HG03565 (cell line): ENCODE results near the gene MAP3K5.

Experiments used
- ATAC-seq: cut with Tn5 transposase; IDR thresholded peaks from one replicate; pipeline ENCODE4 v1.9.1; 2021; ENCODE audit warnings: mild to moderate bottlenecking, moderate library complexity; ENCODE audit not compliant: unreplicated experiment

MAP3K5 gene

DNA sequence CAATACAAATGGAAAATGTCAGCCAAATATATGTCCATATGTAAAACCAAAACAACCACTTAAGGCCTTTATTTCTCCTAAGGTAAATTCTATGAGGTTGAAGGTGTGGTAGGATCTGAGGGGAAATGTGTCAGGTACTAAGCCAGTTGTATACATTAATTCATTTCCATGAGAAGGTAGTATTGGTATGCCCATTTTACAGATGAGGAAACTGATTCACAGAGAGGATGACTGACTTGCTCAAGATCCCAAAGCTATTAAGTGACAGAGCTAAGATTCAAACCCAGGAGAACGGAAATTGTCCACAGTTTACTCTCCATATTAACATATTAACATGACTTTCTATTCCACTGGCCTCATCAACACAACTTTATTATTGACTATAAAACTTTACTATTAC is 177.9 kb downstream of the MAP3K5 start:
- ATAC-seq, result no peak

DNA sequence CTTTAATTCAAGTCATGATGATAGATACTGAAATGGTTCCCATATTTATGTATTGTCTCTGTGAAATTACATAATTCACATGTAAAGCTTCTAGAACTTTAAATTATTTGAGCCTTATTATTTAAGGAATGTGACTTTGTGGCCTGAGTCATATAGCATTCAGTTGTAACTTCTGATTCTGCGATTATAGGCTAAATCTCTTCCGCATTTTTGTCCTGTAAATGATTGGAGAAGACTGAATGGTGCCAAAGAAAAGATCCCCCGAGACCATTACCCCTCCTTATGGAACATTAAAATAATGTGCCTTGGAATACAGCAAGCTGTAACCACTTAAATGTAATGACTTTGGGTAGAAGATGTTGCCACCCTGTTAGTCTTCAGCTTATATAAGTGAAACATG is 178.8 kb downstream of the MAP3K5 start:
- no peak for ATAC-seq

DNA sequence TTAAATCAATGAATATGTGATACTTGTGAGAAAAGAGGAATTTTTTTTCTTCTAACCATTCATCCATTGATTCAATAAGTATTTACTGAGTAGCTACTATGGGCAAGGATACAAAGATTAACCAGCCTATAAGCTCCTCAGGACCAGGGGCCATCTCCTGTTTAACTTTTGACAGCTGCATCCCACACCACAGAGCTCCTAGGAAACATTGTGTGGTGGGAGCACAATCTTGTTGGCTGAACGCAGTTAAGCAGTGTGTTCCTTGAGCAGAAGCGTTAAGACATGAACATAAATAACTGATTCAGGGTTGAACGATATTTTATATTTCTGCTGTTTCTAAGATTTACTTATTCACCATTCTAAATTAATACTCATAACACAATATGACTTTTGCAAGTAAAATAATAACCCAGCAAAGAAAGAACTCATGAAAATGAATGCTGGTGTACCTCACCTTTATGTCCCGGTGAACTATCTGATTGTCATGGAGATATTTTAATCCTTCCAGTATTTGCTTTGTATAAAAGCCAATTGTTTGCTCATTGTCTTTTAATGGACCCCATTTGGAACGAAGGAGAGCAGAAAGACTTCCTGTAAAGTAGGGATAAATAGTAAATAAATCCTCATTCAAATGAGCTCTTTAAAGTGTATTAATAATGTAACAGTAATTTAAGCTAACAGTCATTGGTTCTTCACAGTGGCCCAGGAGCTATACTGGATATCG is 179.4 kb downstream of the MAP3K5 start:
- no peak for ATAC-seq

DNA sequence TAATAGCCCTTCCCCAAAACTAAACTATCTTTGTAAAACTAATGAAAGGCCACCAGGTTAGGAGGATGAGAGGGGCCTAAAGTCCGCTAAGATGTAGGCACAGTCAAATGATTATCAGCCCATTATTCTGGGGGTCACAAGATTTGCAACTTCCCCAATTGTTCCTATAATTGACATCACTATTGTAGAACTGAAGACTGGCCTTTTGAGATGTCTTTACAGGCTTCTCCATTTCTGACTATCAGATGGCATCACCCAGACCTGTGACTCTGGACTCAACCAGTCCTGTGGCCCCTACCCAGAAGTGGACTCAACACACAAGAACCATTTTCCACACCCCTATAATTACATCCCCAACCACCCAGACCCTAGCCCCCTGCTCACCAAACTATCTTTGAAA is 180.5 kb downstream of the MAP3K5 start:
- no peak for ATAC-seq

DNA sequence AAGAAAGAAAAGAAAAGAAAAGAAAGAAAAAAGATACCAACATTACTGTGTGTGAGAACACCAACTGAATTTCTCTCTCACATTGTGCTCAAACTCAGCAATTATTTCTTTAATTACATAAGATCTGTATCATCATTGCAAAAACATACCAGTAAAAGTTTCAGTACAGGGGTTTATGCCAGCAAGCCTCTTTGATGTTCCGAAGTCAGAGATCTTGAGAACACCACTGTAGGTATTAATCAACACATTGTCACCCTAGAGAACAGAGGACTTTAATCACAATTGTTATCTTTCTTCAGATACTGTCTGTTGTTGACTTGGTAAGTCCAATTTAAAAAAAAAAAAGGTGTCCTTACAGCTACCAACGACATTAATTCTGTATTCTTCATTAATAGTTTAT is 181.1 kb downstream of the MAP3K5 start:
- ATAC-seq, result no peak

DNA sequence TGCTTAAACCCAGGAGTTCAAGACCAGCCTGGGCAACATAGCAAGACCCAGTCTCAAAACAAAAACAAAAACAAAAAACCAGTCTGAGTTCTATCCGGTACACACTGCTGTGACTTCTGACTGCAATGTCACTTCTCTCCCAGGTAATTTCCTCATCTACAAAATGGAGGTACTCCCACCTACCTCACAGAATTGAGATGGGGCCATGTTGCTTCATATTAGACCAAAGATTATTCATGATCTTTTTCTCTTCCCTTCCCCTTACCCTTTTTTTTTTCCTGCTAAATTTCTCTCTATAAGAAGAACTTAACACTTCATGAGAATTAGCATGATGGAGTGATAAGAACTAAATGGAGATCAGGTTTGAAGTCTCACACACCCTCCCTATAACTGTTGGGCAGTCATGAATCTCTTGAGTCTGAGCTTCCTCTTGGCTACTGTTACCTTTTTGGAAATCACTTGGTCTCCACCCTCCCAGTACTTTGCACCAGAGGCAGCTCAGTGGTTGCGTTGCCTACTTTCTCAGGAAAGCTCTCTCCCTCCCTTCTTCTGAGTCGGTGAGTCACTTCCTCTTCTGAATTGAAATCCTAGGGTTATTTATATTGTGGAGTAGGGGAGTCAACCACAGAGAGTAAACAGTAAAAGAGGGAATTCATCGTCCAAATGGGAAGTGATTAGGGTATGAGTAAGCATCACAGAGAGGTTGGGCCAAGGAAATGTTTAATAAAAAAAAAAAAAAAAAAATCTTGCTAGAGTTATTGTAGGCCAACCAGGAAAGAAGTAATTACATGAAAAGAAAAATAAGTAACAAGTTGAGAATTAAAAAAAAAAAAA is 182.2 kb downstream of the MAP3K5 start:
- ATAC-seq, result no peak

DNA sequence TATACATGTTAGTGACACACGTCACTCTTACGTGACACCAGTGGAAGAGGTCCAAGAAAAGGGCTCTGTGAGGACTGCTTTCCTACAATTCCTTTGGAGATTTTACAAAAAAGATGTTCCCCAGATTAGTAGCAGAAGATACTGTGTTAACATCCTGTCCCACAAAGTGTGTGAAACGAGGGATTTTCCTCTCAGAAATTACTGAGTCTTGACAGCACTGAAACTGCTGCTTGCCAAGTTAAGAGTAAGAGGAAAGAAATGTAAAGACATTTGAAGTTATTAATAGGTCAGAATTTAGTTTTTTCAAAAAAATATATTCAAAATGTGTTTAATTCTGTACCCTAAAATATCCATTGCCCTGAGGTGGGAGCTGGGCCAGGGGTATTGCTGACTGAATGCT is 183.3 kb downstream of the MAP3K5 start:
- ATAC-seq, result no peak

DNA sequence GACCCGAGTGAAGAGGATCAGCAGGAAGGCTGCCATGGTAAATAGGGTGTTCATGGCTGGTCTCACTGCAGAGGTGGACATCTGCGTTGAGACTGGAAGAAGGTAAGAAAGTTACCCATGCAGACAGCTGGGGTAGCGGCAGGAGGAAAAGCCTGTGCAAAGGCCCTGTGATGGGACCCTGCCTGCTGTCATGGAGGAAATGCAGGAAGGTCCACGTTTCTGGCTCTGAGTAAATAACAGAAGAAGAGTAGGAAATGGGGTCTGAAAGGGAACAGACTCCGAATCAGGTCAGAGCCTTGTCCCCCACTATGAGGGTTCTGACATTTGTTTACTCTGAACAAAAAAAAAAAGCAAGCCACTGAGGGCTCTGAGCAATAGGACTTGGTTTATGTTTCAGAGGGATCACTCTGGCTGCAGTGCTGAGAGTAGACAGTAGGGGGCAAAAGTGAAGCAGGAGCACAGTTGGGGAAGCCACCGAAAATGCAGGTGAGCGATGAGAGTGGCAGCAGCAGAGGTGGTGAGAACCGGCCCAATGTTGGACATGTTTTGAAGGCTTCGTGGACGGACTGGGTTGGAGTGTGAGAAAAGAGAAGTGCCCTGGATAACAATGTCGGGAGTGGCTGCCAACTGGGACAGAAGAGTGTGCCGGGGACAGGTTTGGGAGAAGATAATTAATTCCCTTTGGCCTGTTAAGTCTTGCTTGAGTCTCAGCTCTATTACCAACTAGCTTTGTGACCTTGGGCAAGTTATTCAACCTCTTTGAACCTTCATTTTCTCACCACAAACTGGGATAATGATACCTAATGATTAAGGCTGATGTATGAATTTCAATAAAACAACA is 184.1 kb downstream of the MAP3K5 start:
- peak; percentile 88 for ATAC-seq

DNA sequence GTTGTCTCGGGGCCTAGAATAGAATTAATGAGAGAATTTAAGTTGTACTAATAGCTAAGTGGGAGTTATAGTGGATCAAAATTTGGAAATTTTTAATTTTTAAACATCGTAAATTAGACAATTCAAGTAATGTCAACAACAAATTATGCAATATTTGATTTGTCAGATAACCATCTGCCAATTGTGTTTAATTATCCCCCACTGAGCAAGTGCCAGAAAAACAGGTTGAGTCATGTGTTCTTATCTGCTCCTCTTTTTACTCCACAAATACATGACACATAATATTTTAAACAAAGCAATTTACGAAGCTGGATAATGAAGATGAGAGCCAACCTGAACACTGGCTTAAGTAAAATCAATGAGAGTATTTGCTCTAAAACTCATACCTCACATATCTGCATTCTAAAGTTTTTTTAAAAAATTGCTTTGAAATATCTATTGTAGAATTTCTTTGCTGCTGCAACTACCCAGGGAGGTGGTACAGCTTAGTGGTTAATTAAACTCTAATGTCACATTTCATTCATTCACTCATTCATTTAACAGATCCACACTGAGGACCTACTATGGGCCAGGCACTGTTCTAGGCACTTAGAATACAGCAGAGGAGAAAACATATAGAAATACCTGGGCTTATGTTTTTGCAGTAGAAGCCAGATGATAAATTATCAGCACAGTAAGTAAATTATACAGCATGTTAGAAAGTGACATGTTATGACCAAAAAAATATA is 184.9 kb downstream of the MAP3K5 start:
- ATAC-seq, result no peak

DNA sequence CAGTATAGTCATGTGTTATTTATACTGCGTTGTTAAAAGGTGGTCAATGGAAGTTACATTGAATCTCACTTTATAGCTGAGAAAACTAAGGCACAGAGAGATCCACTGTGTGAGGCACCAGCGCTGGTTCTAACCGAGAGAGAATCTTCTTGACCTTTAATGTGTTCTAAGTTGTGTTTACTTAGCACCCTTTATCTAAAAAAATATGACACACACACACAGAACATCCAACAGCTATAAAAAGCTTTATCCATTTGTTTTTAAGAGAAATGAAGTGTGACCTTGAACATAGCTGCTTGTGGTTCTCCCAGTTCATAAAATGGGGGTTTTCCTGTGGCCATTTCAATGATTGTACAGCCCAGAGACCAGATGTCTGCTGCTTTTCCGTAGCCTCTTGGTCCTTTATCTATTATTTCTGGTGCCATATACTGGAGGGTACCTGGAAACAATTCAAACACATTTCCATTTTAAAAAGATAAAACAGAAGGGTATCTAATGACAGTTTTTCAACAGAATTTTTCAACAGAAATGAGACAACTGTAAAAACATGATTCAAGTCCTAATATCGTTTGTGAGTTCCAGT is 187.3 kb downstream of the MAP3K5 start:
- ATAC-seq, result no peak

DNA sequence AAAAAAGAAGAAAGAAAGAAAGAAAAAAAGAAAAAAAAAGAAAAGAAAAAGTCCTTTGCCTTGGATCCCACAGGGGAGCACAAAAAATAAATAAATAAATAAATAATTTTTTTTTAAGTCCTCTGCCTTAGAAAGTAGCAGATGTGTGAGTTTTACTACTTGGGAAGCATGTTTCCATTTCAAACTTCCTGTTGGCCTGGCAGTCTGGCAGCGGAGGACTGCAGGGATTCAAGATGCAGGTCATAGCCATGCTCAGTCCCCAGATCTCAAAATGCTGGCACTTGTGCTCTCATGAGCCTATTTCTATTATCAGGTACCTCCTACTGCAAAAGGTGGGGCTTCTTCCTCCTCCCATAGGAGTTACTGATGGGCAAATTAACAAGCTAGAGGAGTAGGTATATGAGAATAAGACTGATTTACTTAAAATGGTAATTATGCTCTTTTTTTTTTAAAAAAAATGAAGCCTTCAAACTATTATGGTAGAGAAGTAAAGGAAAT is 187.9 kb downstream of the MAP3K5 start:
- no peak for ATAC-seq

DNA sequence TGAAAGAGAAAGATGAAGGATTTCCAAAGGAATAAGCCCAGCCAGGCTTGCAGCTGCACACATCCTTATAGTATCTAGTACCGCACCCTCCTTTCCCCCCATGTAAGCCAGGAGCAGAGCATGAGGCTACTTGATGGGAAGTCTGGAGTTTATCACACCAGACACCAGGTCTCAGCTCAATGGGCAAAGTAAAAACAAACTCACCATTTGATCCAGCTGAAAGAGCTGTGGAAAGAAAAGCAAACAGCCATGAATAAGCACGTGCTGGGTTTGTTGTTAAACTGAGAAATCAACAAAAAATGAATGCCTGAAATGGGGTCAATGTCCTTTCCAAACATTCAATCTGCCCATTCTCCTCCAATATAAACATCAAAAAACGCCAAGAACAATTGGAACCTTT is 191.5 kb downstream of the MAP3K5 start:
- no peak for ATAC-seq

DNA sequence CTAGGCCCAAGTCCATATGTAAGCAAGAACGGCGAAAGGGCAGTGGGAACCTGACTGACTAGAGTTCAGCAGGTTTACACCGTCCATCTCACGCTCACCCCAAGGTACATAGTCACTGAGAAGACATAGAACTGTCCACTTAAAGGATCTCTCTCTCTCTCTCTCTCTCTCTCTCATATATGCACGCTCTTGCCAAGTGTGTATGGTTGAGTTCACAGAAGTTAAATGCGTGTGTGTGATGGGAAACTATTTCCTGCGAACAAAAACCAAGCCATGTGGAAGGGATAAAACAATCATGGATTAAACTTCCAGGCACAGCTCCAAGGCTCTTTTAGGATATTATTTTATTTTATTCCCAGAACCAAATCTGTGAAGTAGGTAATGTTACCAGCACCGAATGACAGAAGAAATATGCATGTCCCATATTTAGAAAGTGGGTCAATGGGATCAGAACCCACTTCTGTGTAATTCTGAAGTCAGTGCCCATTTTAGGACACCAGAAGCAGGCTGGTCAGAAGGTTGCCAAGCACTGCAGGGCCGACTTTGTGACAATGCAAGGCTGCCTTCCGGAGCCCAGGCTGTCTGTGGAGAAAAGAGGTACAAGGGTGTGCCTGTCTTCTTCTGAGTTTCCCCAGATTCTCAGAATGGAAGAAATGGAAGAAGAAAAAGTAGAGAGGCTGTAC is 192.8 kb downstream of the MAP3K5 start:
- ATAC-seq, result no peak

DNA sequence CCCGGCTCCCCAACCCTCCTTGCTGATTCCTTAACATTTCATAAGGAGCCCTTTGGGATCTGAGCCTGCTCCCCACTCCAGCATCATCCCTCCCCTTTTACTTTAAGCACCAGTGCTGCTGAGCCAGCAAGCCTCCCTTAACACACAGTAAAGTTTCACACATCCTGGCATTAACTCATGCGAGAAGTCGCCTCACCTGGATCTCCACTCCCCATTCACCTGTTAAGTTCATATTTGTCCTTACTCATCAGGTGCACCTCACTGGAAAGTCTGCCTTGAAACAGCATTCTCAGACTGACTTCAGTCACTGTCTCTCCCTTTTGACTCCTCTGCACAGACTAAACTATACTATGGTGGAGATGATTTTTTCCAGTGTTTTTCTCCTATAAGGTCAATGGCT is 194.2 kb downstream of the MAP3K5 start:
- no peak for ATAC-seq

DNA sequence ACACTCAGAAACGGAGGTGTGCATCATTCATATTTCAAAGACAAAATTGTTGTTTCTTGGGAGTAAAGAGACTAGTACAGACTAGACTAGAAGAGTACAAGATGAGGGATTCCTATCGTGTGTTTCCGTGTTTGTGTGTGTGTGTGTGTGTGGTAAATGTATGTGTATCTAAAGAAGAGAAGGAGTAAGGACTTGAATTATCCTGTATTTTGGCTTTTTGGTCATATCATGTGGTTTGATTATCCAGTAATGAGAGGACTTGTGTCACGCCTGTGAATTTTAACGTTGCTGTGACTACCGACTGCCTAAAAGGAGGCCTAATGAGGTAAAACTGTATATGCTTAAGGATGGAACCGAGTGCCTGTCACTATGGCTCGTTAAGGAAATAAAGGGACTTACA is 197.6 kb downstream of the MAP3K5 start:
- no peak for ATAC-seq

DNA sequence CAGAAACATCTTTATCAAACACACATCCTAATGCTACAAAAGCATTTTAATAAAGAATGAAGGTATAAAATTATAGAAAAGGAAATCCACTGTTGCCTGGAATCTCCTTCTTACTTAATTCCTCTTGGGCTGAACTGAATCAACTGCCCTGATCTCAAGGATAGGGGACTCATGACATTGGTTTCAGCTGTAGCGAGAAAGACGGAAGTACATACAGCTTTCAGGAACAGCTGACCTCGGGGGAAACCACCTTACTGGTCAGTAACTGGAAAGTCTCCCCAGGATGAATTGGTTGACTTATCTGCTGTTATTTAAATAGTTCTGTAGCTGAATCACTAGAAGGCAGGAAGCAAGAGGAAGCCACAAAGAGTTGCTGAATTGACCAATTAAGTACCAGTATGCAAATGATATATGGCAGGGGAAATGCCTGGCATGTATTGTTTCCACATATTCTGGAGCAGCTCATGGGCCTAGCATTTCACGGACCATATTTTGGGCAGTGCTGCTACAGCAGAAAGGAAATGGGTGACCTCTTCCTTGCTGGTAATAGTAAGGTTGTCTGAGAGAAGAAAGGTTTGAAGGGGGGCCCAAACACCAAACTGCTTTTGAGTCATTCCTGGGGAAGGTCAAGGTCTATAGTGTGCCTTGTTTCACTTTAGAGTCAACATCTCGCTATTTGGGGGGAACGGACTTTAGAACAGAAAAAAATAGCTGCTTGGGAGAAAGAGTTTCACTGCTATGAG is 198.4 kb downstream of the MAP3K5 start:
- peak; percentile 94 for ATAC-seq

DNA sequence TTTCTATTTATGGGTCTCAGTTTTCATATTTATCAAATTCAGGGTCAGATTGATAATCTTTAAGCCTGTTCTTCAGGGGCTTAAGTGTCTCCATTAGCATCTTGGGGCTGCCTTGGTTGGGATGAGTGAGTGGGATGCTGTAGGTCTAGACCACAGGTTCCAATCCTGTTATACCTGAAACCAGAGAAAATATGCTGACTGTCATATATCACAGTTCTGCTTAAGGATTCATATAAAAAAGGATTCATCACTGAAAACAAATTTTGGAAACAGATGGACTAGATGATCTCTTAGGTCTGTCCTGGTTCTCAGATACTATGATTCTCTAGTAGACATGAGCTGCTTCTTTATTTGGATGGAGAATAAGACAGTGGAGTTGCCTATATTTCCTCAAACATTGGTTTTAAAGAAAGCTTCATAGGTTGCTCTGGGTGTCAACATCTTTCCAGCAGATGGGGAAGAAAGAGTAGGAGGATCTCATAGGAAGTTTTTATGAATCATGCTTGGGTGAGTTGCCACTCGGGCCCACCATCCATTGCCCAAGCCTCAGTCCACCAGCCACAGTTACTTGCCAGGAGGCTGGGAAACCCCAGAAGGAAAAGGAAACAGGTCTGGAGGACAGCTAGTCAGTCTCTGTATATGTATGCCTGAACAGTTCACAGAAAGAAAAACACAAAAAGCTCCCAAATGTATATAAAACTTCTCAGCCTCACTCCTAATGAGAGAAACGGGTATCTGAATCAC is 199.2 kb downstream of the MAP3K5 start:
- ATAC-seq, result no peak

DNA sequence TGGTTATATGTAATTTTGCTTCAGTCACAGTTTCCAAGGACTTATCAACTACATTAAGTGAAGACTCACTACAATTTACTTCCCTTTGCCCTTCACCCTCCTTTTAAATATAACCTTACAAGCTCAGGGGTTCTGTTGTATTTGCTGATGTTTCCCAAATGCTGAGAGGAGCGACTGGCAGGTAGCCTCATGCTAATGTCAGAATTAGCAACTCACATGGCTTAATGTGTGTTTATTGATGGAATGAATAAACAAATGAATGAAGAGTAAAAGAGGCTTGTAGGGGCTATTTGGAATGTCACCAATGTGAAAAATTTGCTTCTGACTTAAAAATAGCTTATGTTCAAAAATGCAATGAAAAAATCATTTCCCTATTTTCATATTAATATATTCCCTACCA is 200.7 kb downstream of the MAP3K5 start:
- ATAC-seq, result no peak
